Astrocyte (in vitro differentiated cells and primary cell): ENCODE results near the gene TMEM138.

Experiments
- EZH2 ChIP-seq: IDR thresholded peaks from 2 replicates; pipeline ENCODE4 v1.6.1; 2012; ENCODE audit warnings: mild to moderate bottlenecking, low read length, inconsistent platforms; ENCODE audit not compliant: insufficient read depth
- TF ChIP-seq, protein P1 (sequence below): IDR thresholded peaks from 2 replicates; pipeline ENCODE4 v1.5.1; 2011; ENCODE audit warnings: low read depth, mild to moderate bottlenecking, inconsistent platforms, low read length, moderate library complexity; ENCODE audit not compliant: insufficient read depth

DNA sequence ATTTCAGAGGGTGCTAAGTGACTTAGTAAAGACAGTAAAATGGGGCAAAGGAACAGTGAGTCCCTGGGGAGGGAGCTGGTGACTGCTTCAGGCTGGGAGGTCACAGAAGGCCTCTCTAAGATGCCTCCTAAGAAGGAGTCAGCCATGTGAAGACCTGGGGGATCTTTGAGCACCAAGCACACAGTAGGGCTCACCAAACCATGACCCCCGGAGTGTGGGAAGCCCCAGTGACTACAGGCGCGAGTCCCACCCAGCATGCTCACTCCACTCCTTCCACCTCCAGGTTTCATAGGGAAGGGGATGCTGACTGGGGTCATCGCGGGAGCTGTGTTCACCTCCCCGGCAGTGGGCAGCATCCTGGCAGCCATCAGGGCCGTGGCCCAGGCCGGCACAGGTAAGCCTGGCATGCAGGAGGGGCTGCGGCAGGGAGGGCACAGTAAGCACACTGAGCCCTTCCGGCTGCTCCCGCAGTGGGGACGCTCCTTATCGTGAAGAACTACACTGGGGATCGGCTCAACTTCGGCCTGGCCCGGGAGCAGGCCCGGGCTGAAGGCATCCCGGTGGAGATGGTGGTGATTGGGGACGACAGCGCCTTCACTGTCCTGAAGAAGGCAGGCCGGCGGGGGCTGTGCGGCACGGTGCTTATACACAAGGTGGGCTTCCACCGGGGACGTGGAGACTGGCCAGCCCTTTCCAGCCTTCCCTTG is 23.2 kb upstream of the TMEM138 start:
- TF ChIP-seq, protein P1, sequence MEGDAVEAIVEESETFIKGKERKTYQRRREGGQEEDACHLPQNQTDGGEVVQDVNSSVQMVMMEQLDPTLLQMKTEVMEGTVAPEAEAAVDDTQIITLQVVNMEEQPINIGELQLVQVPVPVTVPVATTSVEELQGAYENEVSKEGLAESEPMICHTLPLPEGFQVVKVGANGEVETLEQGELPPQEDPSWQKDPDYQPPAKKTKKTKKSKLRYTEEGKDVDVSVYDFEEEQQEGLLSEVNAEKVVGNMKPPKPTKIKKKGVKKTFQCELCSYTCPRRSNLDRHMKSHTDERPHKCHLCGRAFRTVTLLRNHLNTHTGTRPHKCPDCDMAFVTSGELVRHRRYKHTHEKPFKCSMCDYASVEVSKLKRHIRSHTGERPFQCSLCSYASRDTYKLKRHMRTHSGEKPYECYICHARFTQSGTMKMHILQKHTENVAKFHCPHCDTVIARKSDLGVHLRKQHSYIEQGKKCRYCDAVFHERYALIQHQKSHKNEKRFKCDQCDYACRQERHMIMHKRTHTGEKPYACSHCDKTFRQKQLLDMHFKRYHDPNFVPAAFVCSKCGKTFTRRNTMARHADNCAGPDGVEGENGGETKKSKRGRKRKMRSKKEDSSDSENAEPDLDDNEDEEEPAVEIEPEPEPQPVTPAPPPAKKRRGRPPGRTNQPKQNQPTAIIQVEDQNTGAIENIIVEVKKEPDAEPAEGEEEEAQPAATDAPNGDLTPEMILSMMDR, result no peak
- TF ChIP-seq EZH2, result no peak
